Measurements from ENCODE around the gene SDHAF1. TPM values are rescaled to one million over a fixed set of nuclear protein-coding genes. Genes with fewer than 3 reads are reported as not detected.

The SDHAF1 gene
- total RNA-seq, 1 experiment from 2014 or later, result 16.0 TPM

DNA sequence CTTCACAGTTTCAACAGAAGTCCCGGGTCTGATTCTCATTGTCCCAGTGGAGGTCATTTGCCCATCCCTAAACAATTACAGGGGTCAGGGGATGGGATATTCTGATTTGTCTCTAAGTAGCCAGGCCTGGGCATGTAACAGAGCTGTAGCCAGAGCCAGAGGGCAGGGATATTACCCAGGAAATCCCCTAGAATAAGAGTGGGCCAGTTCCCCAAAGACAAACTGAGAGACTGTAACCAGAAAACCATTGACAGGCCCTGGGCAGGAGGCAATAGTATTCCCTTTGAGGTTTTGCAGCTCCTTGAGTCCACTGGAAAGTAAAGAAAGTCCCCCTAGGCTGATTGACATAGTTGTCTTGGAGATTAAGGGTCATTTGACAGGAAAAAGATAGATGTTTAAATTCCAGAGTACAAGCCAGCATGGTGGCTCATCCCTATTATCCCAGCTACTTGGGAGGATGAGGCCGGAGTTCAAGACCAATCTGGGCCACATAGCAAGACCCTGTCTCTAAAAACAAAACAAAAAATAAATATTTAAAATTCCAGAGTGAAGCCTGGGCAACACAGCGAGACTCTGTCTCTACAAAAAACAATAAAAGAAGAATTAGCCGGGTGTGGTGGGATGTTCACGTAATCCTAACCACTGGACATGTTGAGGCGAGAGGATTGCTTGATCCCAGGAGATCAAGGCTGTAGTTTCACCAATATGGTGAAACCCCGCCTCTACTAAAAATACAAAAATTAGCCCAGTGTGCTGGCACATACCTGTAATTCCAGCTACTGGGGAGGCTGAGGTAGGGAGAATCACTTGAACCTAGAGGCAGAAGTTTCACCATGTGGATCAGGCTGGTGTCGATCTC, 1.9 kb upstream of the SDHAF1 start:
- WGBS (ENCODE audit: extremely low coverage, insufficient read length, low lambda C conversion rate), result no CpG with 5 or more reads among the region's 8 CpGs
- H3K4me1 Mint-ChIP-seq, result peaks cover 15 to 19% of the 10 kb centered on the region in 2 experiments
- Histone ChIP-seq H3T11ph (ENCODE audit: low read length) (no peak overlapping the region), H3K18ac (ENCODE audit: insufficient read length, low read depth, low read length) (no peak overlapping the region), H3K23ac (ENCODE audit: insufficient read length, low read depth, low read length) (no peak overlapping the region), H4K91ac (ENCODE audit: insufficient read length, low read depth, low read length) (no peak overlapping the region), H4K8ac (replicated peaks; ENCODE audit: insufficient read length, low read depth, low read length) (no peak overlapping the region), H3K4me2 (ENCODE audit: insufficient read depth, insufficient read length, low read length) (no peak overlapping the region), H3K79me2 (ENCODE audit: insufficient read depth, low read length) (no peaks in the 10 kb centered on the region), H3K4me1 (ENCODE audit: insufficient read depth, low read length) (no peaks in the 10 kb centered on the region), H3K9me3 (ENCODE audit: control insufficient read depth, low read depth, low read length) (no peaks in the 10 kb centered on the region), H3K27me3 (ENCODE audit: insufficient read depth, low read length) (no peaks in the 10 kb centered on the region), H3K4ac (ENCODE audit: low read depth, low read length) (no peak overlapping the region), H3K56ac (ENCODE audit: insufficient read length, low read depth, low read length) (no peak overlapping the region), H3K14ac (ENCODE audit: insufficient read depth, low read length) (no peak overlapping the region), H2AK5ac (ENCODE audit: insufficient read length, low read length) (no peak overlapping the region), H2BK120ac (ENCODE audit: low read depth, low read length, poor library complexity, severe bottlenecking) (no peak overlapping the region), H2BK15ac (ENCODE audit: low read depth, low read length) (no peak overlapping the region), H4K20me1 (ENCODE audit: control insufficient read depth, insufficient read depth, insufficient read length) (peaks cover 3% of the 10 kb centered on the region), H3K9ac (ENCODE audit: extremely low read depth, insufficient read length, low read length) (no peak overlapping the region), H2BK12ac (ENCODE audit: insufficient read length, low read depth, low read length) (no peak overlapping the region), H3K27ac (ENCODE audit: insufficient read length, low read depth, low read length) (no peak overlapping the region), H2BK5ac (ENCODE audit: insufficient read length, low read length) (no peak overlapping the region), H3K23me2 (ENCODE audit: insufficient read length, low read depth, low read length, poor library complexity, severe bottlenecking) (peaks cover 6% of the 10 kb centered on the region), H2AFZ (ENCODE audit: low read length) (no peak overlapping the region), H4K5ac (ENCODE audit: insufficient read length, low read depth, low read length) (no peak overlapping the region), H2BK20ac (ENCODE audit: low read depth, low read length, poor library complexity, severe bottlenecking) (no peak overlapping the region), H3K79me1 (ENCODE audit: insufficient read depth, low read depth, low read length, poor library complexity, severe bottlenecking) (no peaks in the 10 kb centered on the region)
- no peaks in the 10 kb centered on the region; a peak in 2 of 5 replicates for H3K9me3 Mint-ChIP-seq
- no peak for DNase-seq
- TF ChIP-seq, protein P1, sequence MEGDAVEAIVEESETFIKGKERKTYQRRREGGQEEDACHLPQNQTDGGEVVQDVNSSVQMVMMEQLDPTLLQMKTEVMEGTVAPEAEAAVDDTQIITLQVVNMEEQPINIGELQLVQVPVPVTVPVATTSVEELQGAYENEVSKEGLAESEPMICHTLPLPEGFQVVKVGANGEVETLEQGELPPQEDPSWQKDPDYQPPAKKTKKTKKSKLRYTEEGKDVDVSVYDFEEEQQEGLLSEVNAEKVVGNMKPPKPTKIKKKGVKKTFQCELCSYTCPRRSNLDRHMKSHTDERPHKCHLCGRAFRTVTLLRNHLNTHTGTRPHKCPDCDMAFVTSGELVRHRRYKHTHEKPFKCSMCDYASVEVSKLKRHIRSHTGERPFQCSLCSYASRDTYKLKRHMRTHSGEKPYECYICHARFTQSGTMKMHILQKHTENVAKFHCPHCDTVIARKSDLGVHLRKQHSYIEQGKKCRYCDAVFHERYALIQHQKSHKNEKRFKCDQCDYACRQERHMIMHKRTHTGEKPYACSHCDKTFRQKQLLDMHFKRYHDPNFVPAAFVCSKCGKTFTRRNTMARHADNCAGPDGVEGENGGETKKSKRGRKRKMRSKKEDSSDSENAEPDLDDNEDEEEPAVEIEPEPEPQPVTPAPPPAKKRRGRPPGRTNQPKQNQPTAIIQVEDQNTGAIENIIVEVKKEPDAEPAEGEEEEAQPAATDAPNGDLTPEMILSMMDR (conservative IDR thresholded peaks at IDR 0.05), result no peak
- H3K4me3 Mint-ChIP-seq, result no peak overlapping the region; a peak in 1 of 5 replicates
- H3K27ac Mint-ChIP-seq, result no peak overlapping the region
- peaks cover 26% of the 10 kb centered on the region for H3K27me3 Mint-ChIP-seq (ENCODE audit: low read depth)
- H3K36me3 Mint-ChIP-seq (ENCODE audit: insufficient read depth in 1 of 3, low read depth in 3 of 3), result peaks cover 5 to 7% (median 5%) of the 10 kb centered on the region in 3 experiments

Measured in H9 (cell line).